ENCODE results near the gene CDK11B.
A peak's percentile ranks its signal among the peaks of the same experiment; 100 is the strongest.
"Not testable (repeated sequence)": the region's sequence is repeated elsewhere in the genome, so short reads cannot be mapped to it uniquely, and the experiment has no call there.

CDK11B gene

DNA sequence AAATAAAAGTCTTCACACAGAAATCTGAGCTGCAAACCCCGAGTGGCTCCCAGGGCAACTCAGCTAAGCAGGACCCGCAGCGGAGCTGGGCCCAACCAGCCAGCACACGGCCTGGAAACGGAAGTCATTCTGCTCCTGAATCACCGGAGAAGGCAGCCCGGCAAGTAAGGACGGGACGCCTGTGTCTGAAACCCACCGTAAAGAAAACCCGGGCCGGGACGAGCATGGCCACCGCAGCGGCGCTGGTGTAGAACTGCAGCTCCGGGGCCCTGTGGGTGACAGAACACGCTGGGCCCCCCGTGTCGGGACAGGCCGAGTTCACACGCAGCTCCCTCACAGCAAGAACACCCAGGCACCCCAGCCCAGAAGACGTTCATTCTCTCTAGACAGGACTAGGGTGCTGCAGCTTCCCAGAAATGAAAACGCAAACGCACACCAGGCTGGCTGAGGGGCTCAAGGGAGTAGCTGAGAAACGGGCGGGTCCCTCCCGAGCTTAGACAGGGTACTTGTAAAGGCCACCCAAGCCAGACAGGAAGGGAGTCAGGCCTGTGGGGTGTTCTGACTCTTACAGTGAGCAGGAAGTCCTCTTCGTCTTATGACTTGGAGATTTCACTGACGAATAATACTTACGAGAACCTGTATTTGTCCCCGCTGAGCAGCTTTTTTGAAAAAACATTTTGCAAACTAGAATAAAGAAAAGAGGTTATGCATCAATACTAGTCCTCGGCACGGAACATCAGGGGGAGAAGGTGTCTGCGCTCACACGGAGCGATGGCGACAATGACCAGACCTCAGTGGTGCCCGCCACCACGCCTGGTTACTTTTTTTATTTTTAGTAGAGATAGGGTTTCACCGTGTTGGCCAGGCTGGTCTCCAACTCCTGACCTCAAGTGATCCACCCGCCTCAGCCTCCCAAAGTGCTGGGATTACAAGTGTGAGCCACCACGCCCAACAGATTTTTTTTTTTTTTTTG, 10.9 kb upstream of the CDK11B start:
- no peak for DNase-seq (ENCODE audit: low read depth)
- TF ChIP-seq, protein P1, sequence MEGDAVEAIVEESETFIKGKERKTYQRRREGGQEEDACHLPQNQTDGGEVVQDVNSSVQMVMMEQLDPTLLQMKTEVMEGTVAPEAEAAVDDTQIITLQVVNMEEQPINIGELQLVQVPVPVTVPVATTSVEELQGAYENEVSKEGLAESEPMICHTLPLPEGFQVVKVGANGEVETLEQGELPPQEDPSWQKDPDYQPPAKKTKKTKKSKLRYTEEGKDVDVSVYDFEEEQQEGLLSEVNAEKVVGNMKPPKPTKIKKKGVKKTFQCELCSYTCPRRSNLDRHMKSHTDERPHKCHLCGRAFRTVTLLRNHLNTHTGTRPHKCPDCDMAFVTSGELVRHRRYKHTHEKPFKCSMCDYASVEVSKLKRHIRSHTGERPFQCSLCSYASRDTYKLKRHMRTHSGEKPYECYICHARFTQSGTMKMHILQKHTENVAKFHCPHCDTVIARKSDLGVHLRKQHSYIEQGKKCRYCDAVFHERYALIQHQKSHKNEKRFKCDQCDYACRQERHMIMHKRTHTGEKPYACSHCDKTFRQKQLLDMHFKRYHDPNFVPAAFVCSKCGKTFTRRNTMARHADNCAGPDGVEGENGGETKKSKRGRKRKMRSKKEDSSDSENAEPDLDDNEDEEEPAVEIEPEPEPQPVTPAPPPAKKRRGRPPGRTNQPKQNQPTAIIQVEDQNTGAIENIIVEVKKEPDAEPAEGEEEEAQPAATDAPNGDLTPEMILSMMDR (conservative IDR thresholded peaks at IDR 0.05; ENCODE audit: low read depth, low read length): no peak
- H3K4me3 ChIP-seq (ENCODE audit: low read length): no peak overlapping the region

DNA sequence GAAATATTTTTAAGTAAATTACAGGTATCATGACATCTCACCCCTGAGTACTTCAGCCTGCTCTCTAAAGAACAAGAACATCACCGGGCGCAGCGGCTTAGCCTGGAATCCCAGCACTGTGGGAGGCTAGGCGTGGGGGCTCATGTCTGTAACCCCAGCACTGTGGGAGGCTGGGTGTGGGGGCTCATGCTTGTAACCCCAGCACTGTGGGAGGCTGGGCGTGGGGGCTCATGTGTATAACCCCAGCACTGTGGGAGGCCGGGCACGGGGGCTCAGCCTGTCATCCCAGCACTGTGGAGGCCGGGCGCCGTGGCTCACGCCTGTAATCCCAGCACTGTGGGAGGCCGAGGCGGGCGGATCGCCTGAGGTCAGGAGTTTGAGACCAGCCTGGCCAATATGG, 7.7 kb upstream of the CDK11B start:
- TF ChIP-seq, protein P1 (conservative IDR thresholded peaks at IDR 0.05; ENCODE audit: low read depth, low read length): no peak
- DNase-seq (ENCODE audit: low read depth): no peak
- no peak overlapping the region for H3K4me3 ChIP-seq (ENCODE audit: low read length)

DNA sequence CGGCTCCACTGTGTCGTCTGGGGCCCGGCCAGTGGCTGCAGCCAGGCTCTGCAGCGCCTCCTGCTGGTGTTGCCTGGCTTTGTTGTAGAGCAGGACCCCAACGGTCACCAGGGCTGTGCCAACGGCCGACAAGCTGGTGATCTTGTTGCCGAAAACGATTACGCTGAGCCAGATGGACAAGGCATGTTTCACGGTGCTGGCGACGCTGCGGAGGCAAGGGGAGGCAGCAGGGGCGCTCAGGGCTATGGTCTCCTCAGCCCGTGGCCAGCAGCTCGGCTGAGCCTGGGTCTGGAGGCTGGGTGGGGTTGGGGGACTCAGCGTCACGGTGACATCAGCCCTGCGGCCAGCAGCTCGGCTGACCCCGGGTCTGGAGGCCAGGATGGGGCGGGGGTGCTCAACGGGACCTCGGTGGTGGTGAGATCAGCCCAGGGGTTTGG, 7.0 kb upstream of the CDK11B start:
- TF ChIP-seq, protein P1 (conservative IDR thresholded peaks at IDR 0.05; ENCODE audit: low read depth, low read length): peak; percentile 50
- no peak overlapping the region for H3K4me3 ChIP-seq (ENCODE audit: low read length)

DNA sequence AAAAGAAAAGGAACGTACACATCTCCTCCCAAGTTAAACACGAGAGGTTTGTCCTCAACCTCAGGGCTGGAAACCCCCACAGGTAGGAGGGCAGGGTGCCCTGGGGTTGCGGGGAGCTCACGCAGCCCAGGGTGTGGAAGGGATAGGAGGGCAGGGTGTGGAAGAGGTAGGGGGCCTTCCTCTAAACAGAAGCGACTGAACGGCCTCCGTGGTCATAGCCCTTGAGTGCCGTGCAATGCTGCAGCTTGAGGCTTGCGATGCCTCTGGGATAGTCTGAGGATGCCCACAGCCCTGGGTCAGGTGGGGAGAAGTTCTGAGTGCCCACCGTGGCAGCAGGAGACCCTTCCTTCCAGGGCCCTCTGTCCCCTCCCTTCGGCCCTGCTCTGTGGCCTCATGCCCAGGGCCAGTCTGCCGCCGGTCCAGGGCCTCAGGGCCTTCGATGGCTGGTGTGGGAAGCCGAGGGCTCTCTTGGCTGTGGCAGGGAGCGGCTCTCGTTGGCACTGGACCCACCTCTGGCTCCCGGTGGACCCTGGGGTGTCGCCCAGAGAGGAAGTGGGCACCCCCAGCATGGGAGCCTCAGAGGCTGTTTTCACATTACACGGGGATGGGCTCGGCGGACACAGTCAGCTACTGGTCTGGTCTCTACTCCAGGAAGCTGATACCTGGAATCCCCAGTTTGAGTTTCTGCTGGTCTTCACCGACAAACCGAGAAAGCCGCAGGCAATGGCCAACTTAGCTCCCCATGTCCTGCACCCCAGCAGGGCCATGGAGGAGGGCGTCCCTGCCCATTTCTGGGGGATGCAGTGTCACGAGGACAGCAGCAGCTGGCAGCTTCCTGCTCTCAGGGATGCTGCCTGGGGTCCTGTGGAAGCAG, 6.4 kb upstream of the CDK11B start:
- no peak for DNase-seq (ENCODE audit: low read depth)
- TF ChIP-seq, protein P1 (conservative IDR thresholded peaks at IDR 0.05; ENCODE audit: low read depth, low read length): no peak
- no peak overlapping the region for H3K4me3 ChIP-seq (ENCODE audit: low read length)

More for the DNA sequence above, 7.0 kb upstream of the CDK11B start:
- DNase-seq (ENCODE audit: low read depth): no peak

DNA sequence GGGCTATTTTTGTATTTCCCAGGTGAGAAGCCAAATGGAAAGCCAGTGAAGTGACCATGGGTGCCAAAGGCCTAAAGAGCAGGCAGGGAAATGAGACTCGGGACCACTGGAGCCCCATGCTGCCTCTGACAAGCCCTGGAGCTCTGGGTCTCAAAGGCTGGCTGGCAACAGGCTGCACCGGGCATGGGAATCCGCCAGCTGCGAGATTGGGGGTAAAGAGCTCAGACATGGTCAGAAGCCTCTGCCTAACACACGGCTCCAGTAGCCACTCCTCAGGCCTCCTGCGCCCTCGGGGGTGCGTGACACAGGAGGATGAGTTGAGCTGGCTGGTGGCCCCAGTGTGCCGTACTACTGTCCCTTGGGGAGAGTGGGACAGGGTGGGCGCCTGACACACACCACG, 5.5 kb upstream of the CDK11B start:
- H3K4me3 ChIP-seq (ENCODE audit: low read length); DNase-seq (ENCODE audit: low read depth): not testable (repeated sequence)

DNA sequence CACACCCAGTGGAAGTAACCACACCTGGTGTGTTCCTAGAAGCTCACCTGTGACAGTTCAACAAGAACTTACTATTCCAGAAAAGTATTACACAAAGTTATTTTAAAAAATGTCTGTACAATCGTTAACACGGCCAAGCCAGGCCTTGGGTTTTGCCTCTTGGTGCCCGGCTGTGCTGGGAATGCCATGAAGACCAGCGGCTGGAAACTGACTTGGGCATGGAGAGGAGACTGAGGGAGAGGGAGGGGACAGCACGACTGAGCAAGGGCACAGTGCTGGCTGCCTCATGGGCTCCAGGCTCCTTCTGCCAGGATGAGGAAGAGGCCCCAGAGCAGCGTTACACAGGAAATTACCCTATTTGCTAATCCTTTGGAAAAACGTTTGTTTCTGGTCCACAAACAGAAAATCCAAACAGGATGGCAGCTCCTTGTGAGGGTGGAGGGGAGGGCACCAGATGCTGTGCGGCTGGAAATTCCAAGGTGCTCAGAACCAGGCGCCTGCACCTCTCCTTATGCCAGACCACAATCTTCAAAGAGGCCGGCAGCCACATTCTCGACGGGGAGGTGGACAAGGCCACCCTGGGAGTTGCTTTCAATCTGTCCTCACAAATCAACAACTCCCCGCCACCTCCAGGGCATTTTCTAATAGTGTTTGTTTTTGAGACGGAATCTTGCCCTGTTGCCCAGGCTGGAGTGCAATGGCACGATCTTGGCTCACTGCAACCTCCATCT, 4.2 kb upstream of the CDK11B start:
- H3K4me3 ChIP-seq (ENCODE audit: low read length); DNase-seq (ENCODE audit: low read depth): not testable (repeated sequence)

DNA sequence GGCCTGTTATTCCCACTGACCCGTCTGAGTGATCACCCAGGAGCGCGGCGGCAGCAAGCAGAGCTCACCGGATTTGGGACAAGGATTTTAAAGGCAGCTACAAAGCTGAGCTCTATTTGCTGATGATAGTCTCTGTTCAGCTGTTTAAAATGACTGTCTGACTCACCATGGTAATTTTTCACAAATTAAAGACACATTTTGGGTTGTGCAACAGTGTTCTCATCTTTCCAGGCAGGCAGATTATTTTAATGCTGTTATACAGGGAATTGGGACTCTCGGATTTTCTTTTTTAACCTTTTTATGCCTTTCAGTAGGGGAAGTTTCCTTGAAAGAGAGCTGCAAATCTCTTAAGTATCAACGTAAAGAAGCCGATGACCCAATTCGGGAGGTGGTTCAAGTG, 3.6 kb upstream of the CDK11B start:
- not testable (repeated sequence) for H3K4me3 ChIP-seq (ENCODE audit: low read length); DNase-seq (ENCODE audit: low read depth)

DNA sequence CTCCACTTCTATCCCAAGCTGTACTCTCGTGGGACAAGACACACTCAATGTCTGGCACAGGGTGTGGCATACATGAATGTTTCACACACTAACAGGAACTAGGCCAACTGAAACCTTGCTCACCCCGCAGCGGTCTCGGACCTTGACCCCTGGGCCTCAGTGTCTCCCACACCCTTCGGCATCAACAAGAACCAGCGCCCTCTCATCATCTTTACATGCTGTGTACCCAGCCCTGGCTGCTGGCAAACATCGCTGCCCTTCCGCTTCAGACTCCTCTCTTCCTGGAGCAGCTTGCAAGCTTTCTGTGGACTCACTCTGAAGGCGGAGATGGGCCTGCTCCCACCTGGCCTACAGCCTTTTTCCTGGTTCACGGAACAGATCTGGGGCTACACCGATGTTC, 10.5 kb downstream of the CDK11B start:
- H3K4me3 ChIP-seq (ENCODE audit: low read length); DNase-seq (ENCODE audit: low read depth): not testable (repeated sequence)

DNA sequence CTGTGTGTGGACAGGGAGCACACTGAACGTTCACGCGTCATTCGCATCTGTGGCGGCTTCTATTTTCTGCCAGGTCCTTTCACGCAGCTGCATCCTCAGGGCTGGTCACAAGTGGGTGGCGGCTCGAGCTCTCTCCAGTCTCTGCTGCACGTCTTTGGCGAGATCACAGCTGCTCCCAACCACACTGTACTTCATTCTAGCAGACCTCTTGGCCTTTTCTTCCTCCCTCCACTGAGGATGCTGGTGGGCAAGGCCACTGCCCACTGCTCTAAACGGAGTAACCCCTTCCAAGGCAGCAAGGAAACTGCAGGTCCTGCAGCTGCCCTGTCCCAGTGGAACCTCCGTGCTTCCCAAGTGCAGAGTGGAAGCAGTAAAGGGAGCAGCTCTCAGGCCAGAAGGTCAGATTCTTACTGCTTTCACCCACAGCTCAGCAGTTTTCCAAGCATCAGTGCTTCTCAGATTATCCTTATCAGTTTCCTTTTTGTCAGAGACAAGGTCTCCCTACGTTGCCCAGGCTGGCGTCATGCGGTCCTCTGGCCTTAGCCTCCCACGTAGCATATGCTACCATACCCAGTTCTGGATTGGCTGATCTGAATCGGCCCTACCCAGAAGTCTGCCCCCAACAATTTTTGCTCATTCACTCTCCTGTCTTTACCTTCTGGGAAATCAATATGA, 11.1 kb downstream of the CDK11B start:
- DNase-seq (ENCODE audit: low read depth); H3K4me3 ChIP-seq (ENCODE audit: low read length): not testable (repeated sequence)

DNA sequence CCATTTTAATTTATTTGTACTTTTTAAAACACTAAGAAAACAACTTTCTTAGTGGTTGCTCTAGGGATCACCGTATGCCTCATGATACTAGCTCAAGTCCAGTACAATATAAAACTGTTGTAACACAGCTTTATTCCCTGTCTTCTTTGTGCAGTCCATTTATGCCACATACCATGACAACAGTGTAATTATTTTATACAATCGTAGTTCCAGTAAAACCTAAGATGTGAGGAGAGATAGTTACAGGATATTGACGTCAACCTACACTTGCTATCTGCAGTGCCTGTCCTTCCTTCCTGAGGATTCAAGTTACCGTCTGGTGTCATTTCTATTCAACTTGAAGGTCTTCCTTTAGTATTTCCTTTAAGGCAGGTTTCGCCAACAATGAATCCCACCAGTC, 12.5 kb downstream of the CDK11B start:
- DNase-seq (ENCODE audit: low read depth); H3K4me3 ChIP-seq (ENCODE audit: low read length): not testable (repeated sequence)

DNA sequence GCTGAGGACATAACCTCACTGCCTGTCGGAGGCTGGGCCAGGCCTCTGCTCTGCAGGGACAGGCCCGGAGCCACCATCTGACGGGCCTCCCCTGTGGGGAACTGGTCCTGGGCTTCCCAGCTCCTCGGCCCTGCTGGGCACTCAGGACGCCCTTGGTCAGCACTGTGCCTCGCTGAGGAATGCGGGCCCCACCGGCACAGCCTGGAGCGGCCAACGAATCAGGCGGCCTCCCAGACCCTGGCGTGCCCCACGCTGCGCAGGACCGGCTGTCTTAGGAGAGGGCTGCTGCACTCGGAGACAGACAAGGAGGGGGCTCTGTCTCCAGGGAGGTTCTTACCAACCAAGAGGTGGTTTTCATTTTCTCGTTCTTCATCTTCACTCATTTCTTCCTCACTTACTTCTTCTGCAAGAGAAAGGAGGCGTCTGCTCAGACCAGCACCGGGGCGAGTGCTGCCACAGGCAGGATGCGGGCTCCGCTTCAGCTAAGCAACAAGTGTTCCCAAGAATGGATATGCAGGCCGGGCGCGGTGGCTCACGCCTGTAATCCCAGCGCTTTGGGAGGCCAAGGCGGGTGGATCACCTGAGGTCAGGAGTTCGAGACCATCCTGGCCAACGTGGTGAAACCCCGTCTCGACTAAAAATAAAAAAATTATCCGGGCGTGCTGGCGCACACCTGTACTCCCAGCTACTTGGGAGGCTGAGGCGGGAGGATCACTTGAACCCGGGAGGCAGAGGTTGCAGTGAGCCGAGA, 17.9 kb downstream of the CDK11B start:
- not testable (repeated sequence) for DNase-seq (ENCODE audit: low read depth); H3K4me3 ChIP-seq (ENCODE audit: low read length)

DNA sequence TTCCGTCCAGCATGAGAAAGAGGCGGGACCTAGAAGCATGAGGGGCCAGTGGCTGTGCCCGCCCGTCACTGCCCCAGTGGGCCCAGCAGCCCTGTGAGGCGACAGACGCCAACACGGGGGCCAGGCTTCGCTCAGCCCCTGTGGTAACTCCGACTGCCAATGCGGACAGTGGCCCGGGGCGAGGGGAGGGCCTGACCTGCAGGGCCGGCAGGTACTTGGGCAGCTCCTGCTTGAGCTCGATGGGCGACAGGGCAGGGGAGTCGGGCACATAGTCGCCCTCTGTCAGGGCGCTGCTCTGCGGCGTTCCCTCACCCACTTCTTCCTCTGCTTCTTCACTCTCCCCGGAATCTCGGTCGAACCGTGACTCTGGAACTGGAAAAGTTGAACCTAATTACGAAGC, 18.7 kb downstream of the CDK11B start:
- not testable (repeated sequence) for H3K4me3 ChIP-seq (ENCODE audit: low read length); DNase-seq (ENCODE audit: low read depth)

All from retinal pigment epithelial cell (primary cell).